Bronchial smooth muscle cell (primary cell): ENCODE results near the gene TFF1. TPM values are rescaled to one million over a fixed set of nuclear protein-coding genes. Genes with fewer than 3 reads are reported as not detected.

Source experiments
- total RNA-seq: library from RNA; depleted of rRNA; stranded (reverse); fragments of >200 nt; gene quantifications from 2 replicates; pipeline ENCODE4 v1.2.1, GENCODE V29; 2014

TFF1 gene
- not detected in 2 replicates for total RNA-seq

GRCh38 chr21:42366292-42367010, at the start of gene TFF1:
Gene TFF1, minus strand, starts transcription at chr21:42366535. Its CDS starts 40 bp downstream, at chr21:42366495.

GRCh38 chr21:42403611-42404231, 37.4 kb upstream of the TFF1 start, which contains the start of gene UBASH3A:
Gene UBASH3A, plus strand, starts transcription at chr21:42403902. Its CDS starts 44 bp downstream, at chr21:42403946.

GRCh38 chr21:42395905-42396651, 29.7 kb upstream of the TFF1 start, which contains the start of gene TMPRSS3:
Gene TMPRSS3, minus strand, starts transcription at chr21:42396052. Its CDS starts 635 bp downstream, at chr21:42395417.

GRCh38 chr21:42350927-42351426, 15.4 kb downstream of the TFF1 start, which contains the start of gene TFF2:
Gene TFF2, minus strand, starts transcription at chr21:42350994. Its CDS starts 37 bp downstream, at chr21:42350957.

GRCh38 chr21:42315296-42315891, 50.9 kb downstream of the TFF1 start, which contains the start of gene TFF3:
Gene TFF3, minus strand, starts transcription at chr21:42315409. Its CDS starts 35 bp downstream, at chr21:42315374.

Other genes with a start within 250 kb of the TFF1 start
- 5.7 and 10.0 TPM in 2 replicates for gene ABCG1, start 147.4 kb downstream of the TFF1 start, total RNA-seq
- gene TFF3, start 51.1 kb downstream of the TFF1 start, total RNA-seq: 0.94 and 0.95 TPM in 2 replicates
- not detected in 2 replicates for gene TFF2, start 15.5 kb downstream of the TFF1 start, total RNA-seq
- not detected in 2 replicates for gene TMPRSS3, start 29.5 kb upstream of the TFF1 start, total RNA-seq
- gene UBASH3A, start 37.4 kb upstream of the TFF1 start, total RNA-seq: not detected in 2 replicates
- under 0.01 and 0.09 TPM in 2 replicates for gene RSPH1, start 129.7 kb upstream of the TFF1 start, total RNA-seq
- gene SLC37A1, start 147.3 kb upstream of the TFF1 start, total RNA-seq: 1.9 and 2.8 TPM in 2 replicates